Osteocyte (in vitro differentiated cells): ENCODE measurements around the gene FSTL5. TPM values are rescaled to one million over a fixed set of nuclear protein-coding genes. Genes with fewer than 3 reads are reported as not detected.

Source experiments
- DNase-seq: peaks from one replicate; pipeline ENCODE4 v3.0.0; 2021; ENCODE audit warnings: mixed read lengths; ENCODE audit not compliant: unreplicated experiment; ENCODE audit errors: extremely low spot score
- H3K27ac Mint-ChIP-seq: one replicate; pipeline ENCODE4 v1.8.0; 2021; ENCODE audit warnings: mild to moderate bottlenecking, mixed read lengths; ENCODE audit not compliant: unreplicated experiment
- H3K27me3 Mint-ChIP-seq: one replicate; pipeline ENCODE4 v1.8.0; 2021; ENCODE audit warnings: mixed read lengths; ENCODE audit not compliant: unreplicated experiment
- H3K36me3 Mint-ChIP-seq: one replicate; pipeline ENCODE4 v1.8.0; 2021; ENCODE audit warnings: mixed read lengths; ENCODE audit not compliant: unreplicated experiment
- H3K4me1 Mint-ChIP-seq: one replicate; pipeline ENCODE4 v1.8.0; 2021; ENCODE audit warnings: mixed read lengths; ENCODE audit not compliant: unreplicated experiment
- H3K4me3 Mint-ChIP-seq: one replicate; pipeline ENCODE4 v1.8.0; 2021; ENCODE audit warnings: mild to moderate bottlenecking, moderate library complexity, mixed read lengths; ENCODE audit not compliant: unreplicated experiment
- H3K9me3 Mint-ChIP-seq: one replicate; pipeline ENCODE4 v1.8.0; 2021; ENCODE audit warnings: mixed read lengths; ENCODE audit not compliant: unreplicated experiment
- CTCF ChIP-seq: fragments of 200-600 bp; sonication (generic); IDR thresholded peaks from 2 replicates; pipeline ENCODE4 v1.5.0; 2021; ENCODE audit warnings: antibody characterized with exemption, mild to moderate bottlenecking, moderate library complexity
- total RNA-seq: library from RNA; stranded (reverse); gene quantifications from 2 replicates; pipeline ENCODE4 v1.2.1, GENCODE V29; 2021

FSTL5 gene
- total RNA-seq, 1 donor from 2014 or later: 0.11 TPM

DNA sequence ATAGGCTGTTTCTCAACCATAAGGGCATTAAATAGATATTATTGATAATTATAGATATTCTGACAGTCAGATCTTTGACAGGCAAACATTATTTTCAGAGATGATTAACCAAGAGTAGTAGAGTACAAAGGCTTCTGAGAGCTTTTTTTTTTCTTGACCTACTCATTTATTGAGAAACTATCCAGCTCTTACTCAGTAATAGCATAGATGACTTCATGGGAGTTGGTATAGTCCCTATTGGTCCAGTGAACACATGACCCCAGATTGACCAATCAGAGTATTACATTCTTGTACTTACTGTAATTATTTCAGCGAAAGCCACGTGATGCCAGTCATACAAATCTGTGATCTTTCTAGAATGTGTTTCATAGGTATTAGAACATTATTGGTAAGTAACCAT, 508.7 kb downstream of the FSTL5 start:
- Mint-ChIP-seq H3K4me1 (no peaks in the 10 kb centered on the region), H3K36me3 (no peaks in the 10 kb centered on the region), H3K27ac (no peak overlapping the region), H3K27me3 (peaks cover 29% of the 10 kb centered on the region), H3K9me3 (no peaks in the 10 kb centered on the region), H3K4me3 (no peak overlapping the region)
- TF ChIP-seq CTCF: no peak
- no peak for DNase-seq

- Mint-ChIP-seq H3K27ac (no peak overlapping the region), H3K36me3 (no peaks in the 10 kb centered on the region), H3K9me3 (no peaks in the 10 kb centered on the region), H3K27me3 (peaks cover 27% of the 10 kb centered on the region), H3K4me1 (no peaks in the 10 kb centered on the region), H3K4me3 (no peak overlapping the region)
- no peak for DNase-seq
- TF ChIP-seq CTCF: no peak
Measured at GRCh38 chr4:161653697-161654096, 510.1 kb downstream of the FSTL5 start.

GRCh38 chr4:161651586-161651985, 512.2 kb downstream of the FSTL5 start:
- no peak for TF ChIP-seq CTCF
- Mint-ChIP-seq H3K27me3 (peaks cover 18% of the 10 kb centered on the region), H3K27ac (no peak overlapping the region), H3K4me3 (no peak overlapping the region), H3K36me3 (no peaks in the 10 kb centered on the region), H3K4me1 (no peaks in the 10 kb centered on the region), H3K9me3 (peaks cover 8% of the 10 kb centered on the region)
- DNase-seq: no peak

DNA sequence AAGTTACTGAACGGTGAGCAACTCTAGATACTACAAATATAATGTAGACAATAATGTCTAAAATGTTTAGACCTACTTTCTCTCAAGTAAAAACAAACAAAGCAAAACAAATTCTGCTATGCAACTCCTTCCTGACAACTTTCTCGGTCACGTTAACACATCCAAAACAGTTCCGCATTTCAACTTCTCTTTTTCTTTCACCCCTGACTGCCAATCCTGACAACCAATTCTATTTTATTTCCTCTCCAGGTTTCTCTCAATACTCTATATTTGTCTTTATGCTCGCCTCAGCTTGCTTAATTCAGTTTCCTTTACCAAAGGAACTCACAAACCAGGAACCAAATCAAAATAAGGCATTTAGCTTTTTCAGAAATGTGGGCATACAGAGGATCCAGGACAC, 513.0 kb downstream of the FSTL5 start:
- H3K9me3 Mint-ChIP-seq: peaks cover 8% of the 10 kb centered on the region
- DNase-seq: no peak
- H3K4me1 Mint-ChIP-seq: no peaks in the 10 kb centered on the region
- no peaks in the 10 kb centered on the region for H3K36me3 Mint-ChIP-seq
- H3K27ac Mint-ChIP-seq: no peak overlapping the region
- peaks cover 18% of the 10 kb centered on the region for H3K27me3 Mint-ChIP-seq
- TF ChIP-seq CTCF: no peak
- H3K4me3 Mint-ChIP-seq: no peak overlapping the region

DNA sequence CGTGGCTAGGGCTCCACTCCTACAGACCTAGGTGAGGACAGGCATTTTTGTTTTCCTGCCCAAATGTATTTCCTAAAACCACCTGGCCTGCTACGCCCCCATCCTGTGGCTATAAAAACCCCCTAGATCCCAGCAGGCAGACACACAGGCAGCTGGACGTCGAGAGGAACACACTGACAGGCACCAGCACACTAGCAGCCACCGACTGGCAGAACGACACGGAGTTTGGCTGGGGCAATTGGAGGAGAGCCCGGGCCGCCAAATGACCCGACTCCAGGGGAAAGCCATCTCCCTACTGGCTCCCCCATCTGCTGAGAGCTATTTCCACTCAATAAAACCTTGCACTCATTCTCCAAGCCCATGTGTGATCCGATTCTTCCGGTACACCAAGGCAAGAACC, 516.0 kb downstream of the FSTL5 start:
- no peak for DNase-seq
- Mint-ChIP-seq H3K9me3 (peaks cover 8% of the 10 kb centered on the region), H3K36me3 (no peaks in the 10 kb centered on the region), H3K4me3 (no peak overlapping the region), H3K4me1 (no peaks in the 10 kb centered on the region), H3K27ac (no peak overlapping the region), H3K27me3 (peaks cover 17% of the 10 kb centered on the region)
- no peak for TF ChIP-seq CTCF
